Measurements from ENCODE around the gene NOL3. TPM values are rescaled to one million over a fixed set of nuclear protein-coding genes. Genes with fewer than 3 reads are reported as not detected.

NOL3 gene
- total RNA-seq, 1 donor from 2014 or later = 110 TPM

DNA sequence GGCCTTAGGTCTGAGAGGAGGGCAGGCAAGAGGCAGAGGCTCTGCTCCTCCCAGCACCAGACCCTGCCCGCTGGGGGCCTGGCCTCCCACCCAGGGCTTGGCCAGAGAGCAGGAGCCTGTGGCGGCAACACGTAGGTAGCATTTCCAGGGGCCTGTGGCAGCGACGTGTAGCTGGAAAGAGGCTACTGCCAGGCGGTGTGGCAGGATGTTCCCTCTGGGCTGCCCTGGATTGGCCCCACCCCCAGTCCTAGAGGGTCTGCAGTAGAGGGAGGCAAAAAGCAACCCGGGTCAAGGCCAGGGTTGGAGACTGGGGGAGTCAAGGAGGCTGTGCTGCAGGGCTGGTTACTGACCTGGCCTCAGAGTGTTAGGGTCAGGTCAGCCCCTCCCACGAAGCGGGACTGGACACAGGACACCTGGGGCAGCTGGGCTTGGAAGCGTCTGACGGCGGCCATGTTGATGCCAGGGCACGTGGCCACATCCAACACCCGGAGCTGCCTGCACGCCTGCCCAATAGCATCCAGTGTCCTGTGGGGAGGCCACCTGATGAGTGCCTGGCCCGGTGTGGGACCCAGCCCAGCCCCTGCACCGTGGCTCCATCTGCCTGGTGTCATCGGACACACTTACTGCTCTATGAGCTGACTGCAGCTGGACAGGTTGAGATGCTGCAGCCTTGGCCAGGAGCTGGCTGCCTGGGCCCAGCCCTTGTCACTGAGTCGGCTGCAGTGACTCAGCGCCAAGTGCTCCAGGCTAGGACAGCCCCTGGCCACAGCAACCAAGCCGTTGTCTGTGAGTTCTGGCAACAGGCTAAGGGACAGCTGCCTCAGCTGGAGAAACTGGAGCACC is 37.1 kb downstream of the NOL3 start:
- Histone ChIP-seq H3K36me3 (peaks cover 21% of the 10 kb centered on the region), H3K27ac (replicated peaks) (no peak overlapping the region)

DNA sequence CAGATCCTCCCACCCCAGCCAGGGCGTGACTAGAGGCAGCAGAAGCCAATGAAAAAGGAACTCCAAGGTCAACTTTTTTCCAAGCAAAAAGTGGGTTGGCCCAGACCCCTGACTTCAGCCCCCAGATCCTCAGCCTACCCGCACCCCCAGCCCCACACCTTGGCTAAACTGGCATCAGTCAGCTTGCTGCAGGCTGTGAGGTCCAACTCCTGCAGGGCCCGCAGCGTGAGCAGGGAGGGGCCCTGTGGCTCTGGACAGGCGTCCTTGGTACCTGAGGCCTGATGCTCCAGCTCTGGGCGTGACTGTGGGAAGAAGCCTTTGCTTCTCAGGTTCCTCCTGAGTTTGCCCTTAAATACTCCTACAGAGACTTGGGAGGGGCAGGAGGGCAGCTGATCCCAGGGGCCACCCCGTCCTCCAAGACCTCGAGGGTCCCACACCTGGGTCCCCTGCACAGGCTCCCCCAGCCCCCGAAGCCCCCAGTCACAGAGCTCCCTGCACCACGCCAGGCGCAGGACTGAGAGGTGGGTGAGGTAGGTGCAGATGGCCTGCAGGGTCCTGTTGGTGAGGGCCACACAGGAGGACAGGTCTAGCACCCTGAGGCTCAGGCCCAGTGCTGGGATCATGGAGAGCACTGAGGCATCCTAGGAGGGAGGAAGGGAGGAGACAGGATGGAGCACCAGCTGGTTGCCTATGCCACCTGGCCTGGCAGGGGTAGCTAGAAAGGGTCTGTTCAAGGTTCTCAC is 38.0 kb downstream of the NOL3 start:
- Histone ChIP-seq H3K4me3 (no peak overlapping the region), H3K9me3 (replicated peaks) (no peaks in the 10 kb centered on the region), H3K27ac (replicated peaks) (no peak overlapping the region), H3K27me3 (ENCODE audit: low read depth) (no peaks in the 10 kb centered on the region), H3K36me3 (peaks cover 18% of the 10 kb centered on the region), H3K4me1 (peaks cover 8% of the 10 kb centered on the region)
- intact Hi-C loops (cut with micrococcal nuclease) = no loop called here
- no peak for DNase-seq
- TF ChIP-seq, protein P1, sequence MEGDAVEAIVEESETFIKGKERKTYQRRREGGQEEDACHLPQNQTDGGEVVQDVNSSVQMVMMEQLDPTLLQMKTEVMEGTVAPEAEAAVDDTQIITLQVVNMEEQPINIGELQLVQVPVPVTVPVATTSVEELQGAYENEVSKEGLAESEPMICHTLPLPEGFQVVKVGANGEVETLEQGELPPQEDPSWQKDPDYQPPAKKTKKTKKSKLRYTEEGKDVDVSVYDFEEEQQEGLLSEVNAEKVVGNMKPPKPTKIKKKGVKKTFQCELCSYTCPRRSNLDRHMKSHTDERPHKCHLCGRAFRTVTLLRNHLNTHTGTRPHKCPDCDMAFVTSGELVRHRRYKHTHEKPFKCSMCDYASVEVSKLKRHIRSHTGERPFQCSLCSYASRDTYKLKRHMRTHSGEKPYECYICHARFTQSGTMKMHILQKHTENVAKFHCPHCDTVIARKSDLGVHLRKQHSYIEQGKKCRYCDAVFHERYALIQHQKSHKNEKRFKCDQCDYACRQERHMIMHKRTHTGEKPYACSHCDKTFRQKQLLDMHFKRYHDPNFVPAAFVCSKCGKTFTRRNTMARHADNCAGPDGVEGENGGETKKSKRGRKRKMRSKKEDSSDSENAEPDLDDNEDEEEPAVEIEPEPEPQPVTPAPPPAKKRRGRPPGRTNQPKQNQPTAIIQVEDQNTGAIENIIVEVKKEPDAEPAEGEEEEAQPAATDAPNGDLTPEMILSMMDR (IDR thresholded peaks at IDR 0.05; ENCODE audit: borderline replicate concordance) = no peak

More for the DNA sequence above, 37.1 kb downstream of the NOL3 start:
- no peak overlapping the region for H3K4me3 ChIP-seq
- DNase-seq = no peak
- intact Hi-C loops (cut with micrococcal nuclease) = no loop called here
- TF ChIP-seq, protein P1 (IDR thresholded peaks at IDR 0.05; ENCODE audit: borderline replicate concordance) = no peak
- H3K9me3 ChIP-seq (replicated peaks) = no peaks in the 10 kb centered on the region
- no peaks in the 10 kb centered on the region for H3K27me3 ChIP-seq (ENCODE audit: low read depth)
- no peaks in the 10 kb centered on the region for H3K4me1 ChIP-seq

DNA sequence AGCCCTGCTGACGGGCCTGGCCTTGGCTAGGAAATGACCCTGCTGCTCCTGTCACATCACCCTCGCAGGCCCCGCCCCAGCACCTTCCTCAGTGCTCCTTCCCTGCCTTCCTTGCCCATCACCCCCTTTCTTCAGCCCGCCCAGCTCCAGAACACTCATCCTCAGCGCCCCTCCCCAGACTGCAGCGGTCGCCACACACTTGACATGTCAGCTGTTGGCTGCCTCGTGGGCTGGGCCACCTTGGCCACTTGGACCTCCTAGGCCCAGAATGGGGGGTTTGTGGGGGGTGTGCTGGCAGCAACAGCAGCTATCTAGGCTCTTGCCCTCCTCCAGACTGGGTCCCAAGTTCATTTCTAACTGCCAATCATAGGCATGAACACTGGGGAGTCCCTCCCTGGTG is 39.2 kb downstream of the NOL3 start:
- Histone ChIP-seq H3K27me3 (ENCODE audit: low read depth) (no peaks in the 10 kb centered on the region), H3K27ac (replicated peaks) (no peak overlapping the region), H3K4me3 (no peak overlapping the region), H3K36me3 (peaks cover 9% of the 10 kb centered on the region), H3K4me1 (peaks cover 14% of the 10 kb centered on the region), H3K9me3 (replicated peaks) (no peaks in the 10 kb centered on the region)
- intact Hi-C loops (cut with micrococcal nuclease) = no loop called here
- TF ChIP-seq, protein P1 (IDR thresholded peaks at IDR 0.05; ENCODE audit: borderline replicate concordance) = no peak
- DNase-seq = no peak

DNA sequence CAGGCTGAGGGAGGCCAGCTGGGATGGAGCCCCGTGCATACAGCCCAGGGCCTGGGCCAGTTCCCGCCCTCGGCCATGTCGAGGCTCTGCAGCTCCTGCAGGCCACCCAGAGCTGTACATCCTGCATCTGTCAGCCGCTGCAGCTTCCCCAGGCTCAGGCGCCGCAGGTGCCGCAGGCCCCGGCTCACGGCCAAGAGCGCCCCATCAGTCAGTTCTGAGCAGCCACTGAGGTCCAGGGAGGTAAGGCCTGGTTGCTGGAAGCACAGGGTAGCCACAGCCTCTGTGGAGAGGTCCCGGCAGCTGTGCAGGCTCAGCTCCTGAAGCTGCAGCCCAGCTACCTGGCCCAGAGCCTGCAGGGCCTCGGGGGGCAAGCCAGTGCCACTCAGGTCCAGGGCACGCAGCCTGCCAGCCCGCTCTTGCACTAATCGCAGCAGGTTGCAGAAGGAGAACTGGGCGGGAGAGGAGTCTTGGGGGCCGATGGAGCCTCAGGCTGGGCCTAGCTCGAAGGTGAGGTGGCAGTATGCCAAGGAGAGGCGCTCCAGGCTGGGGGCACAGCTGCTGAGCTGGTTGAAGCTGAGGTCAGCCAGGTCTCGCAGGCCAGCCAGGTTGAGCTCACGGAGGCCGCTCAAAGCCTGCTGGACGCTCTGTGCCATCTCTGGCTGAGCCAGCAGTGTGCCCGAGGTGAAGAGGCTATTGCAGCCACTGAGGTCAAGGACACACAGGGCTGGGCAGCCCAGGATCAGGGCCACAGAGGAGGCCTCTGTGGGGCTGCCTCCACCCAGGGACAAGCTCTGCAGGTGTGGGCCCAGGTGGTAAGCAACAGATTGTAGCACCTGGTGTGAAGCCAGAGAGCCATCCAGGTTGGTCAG is 40.0 kb downstream of the NOL3 start:
- intact Hi-C loops (cut with micrococcal nuclease) = no loop called here
- Histone ChIP-seq H3K36me3 (peaks cover 9% of the 10 kb centered on the region), H3K27me3 (ENCODE audit: low read depth) (no peaks in the 10 kb centered on the region), H3K27ac (replicated peaks) (no peak overlapping the region), H3K4me1 (peaks cover 16% of the 10 kb centered on the region), H3K4me3 (no peak overlapping the region), H3K9me3 (replicated peaks) (no peaks in the 10 kb centered on the region)
- TF ChIP-seq, protein P1 (IDR thresholded peaks at IDR 0.05; ENCODE audit: borderline replicate concordance) = no peak
- DNase-seq = no peak

DNA sequence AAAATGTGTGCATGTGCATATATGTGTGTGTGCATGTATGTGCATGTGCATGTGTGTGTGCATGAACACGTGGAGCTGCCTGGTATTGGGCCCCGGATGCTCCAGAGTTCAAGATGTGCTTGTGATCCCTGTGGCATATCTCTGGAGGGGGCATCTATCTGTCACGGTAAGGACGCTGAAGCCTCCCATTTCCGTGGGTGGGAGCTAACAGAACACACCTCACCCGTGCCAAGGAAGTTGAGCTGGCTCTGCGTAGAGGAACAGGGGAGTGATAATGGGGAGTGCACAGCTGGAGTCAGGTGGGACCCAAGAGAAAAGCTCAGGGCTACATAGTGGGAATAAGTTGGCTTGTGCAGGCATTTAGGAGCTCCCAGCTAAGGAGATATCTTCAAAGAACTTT is 41.3 kb downstream of the NOL3 start:
- TF ChIP-seq, protein P1 (IDR thresholded peaks at IDR 0.05; ENCODE audit: borderline replicate concordance) = no peak
- Histone ChIP-seq H3K27me3 (ENCODE audit: low read depth) (no peaks in the 10 kb centered on the region), H3K4me1 (peaks cover 30% of the 10 kb centered on the region), H3K36me3 (peaks cover 9% of the 10 kb centered on the region), H3K9me3 (replicated peaks) (no peaks in the 10 kb centered on the region), H3K4me3 (no peak overlapping the region), H3K27ac (replicated peaks) (no peak overlapping the region)
- intact Hi-C loops (cut with micrococcal nuclease) = no loop called here
- DNase-seq = no peak

Data from left ventricle myocardium inferior (tissue), 1 donor.